G401.6 (cell line): Measurements from ENCODE around the gene ATE1.
A peak's percentile ranks its signal among the peaks of the same experiment; 100 is the strongest.
"Not testable (repeated sequence)": the region's sequence is repeated elsewhere in the genome, so short reads cannot be mapped to it uniquely, and the experiment has no call there.

Source experiments
- FAIRE-seq: peaks from 2 replicates; lab custom pipeline; 2012; peaks lifted over from hg19 to GRCh38; lab: Jason Lieb, UNC

ATE1 gene

GRCh38 chr10:121828045-121828444 is 99.8 kb downstream of the ATE1 start:
- FAIRE-seq, result no peak

GRCh38 chr10:121826773-121827172 is 101.1 kb downstream of the ATE1 start:
- not testable (repeated sequence) for FAIRE-seq

GRCh38 chr10:121823993-121824463 is 103.8 kb downstream of the ATE1 start:
- peak; percentile 96 for FAIRE-seq

- no peak for FAIRE-seq
Measured at GRCh38 chr10:121822724-121823123, 105.1 kb downstream of the ATE1 start.

GRCh38 chr10:121822180-121822579 is 105.7 kb downstream of the ATE1 start:
- no peak for FAIRE-seq

DNA sequence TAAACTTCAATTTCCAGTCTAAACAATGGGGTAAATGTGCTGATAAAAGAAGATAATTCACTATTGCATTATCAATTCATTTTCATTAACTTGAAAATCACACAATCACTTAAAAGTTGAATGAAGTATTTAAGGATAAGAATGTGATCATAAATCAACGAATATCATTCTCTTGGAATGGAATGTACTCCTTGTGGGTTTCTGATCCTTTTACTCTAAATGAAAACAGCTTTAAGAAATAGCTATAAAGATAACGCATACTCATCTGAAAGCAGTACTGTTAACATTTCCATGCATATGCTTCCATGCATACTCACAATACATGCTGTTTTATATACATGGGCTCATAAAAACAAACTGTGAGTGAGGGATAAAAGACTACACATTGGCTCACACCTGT is 108.8 kb downstream of the ATE1 start:
- no peak for FAIRE-seq

DNA sequence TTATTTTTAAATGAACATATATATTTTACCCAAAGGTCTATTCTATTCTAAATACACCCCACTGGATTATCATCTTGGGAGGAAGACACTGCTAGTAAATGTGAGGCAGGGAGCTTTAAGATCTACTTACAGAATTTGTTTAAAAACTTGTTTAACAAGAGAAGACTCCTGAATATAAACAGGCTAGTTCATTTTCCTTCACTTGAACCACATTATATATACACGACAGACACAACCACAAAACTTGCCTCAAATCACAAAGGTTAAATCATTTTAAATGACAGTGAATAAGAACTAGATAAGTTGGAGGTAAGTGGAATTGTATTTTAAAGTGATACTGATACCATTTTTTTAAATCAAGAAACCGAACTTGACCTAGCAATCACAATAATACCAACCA is 109.2 kb downstream of the ATE1 start:
- FAIRE-seq, result peak; percentile 46

GRCh38 chr10:121816197-121816596 is 111.6 kb downstream of the ATE1 start:
- no peak for FAIRE-seq

GRCh38 chr10:121813857-121814256 is 114.0 kb downstream of the ATE1 start:
- FAIRE-seq, result no peak

- no peak for FAIRE-seq
Measured at GRCh38 chr10:121813211-121813815, 114.5 kb downstream of the ATE1 start.

DNA sequence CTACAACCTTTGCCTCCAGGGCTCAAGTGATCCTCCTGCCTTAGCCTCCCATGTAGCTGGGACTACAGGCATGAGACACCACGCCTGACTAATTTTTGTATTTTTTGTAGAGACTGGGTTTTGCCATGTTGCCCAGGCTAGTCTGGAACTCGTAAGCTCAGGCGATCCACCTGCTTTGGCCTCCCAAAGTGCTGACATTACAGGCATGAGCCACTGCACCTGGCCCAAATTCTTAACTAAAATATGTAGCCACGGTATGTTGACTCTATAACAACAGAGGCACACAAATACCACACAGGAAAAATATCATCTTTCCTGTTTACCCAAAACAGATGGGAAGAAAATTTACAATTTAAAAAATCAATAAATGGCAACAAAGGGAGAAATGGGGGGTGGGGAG is 115.8 kb downstream of the ATE1 start:
- FAIRE-seq, result no peak

DNA sequence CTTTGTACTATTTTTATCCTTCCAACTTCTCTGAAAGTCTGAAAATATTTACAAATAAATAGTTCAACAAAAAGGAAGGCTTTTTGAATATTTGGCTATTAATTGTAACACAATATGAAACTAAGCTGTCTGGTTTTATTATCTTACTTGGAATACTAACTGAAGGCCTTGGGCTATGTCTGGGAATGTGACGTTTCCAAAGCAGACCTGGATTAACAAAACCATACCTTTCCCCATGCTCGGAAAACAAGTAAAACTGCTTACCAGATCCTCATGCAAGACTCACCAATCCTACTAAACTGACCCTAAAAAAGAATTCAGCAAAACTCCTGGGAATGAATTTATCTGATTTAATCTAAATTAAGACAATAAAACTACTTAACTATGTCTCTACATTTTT is 116.4 kb downstream of the ATE1 start:
- no peak for FAIRE-seq

DNA sequence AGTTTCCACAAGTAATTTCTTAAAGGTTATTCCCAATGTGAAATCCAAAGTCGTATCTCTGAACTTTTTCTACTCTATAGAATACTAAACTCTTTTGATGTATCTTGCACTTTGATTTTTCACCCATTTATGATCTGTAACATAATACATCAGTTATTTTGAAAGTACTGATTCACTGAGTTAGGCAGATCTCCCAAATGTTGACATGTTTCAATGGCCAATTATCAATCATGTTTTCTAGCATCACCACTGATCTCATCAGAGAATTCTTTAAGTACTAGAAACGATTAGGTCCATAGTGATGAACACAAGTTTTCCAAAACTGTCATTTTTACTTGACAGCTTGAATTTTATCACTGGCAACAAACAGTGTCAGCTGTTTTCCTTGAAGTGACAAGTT is 119.0 kb downstream of the ATE1 start:
- no peak for FAIRE-seq

DNA sequence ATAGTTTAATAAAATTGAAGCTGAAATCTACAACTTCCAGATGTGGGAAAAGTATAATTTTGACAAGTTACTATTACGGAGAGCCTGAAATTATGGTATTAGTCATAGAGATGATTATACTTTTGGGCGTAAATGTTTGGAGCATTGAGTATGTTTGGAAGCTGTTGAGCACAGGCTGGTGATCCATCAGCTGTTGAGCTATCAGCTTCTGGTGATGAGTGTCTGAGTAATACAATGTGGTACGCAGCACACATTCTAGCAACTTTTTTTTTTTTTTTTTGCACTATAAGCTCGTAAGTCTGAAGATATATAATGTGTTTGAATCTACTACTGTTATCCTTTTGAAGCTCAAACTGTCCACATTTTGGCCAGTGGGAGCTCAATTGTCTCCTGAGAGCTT is 123.4 kb downstream of the ATE1 start:
- no peak for FAIRE-seq

- FAIRE-seq, result no peak
Measured at GRCh38 chr10:121803611-121804010, 124.2 kb downstream of the ATE1 start.

DNA sequence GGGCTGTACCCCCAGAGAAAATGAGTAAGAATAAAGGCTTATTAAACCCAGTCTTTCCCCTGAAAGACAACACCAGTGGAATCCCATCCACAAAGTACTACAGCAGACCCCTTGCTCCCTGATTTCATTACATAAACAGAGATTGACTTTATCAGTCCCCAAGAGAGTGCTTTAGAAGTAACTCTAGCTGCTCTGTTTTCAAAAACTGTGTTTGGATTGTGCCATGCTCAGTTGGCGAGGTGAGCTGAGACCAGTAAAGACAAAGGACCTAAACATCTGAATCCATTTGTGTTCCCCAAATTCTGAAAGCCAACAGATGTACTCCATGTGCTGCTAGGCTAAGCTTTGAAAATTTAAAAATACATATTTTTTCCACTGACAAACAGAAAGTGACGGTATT is 127.0 kb downstream of the ATE1 start:
- FAIRE-seq, result no peak

DNA sequence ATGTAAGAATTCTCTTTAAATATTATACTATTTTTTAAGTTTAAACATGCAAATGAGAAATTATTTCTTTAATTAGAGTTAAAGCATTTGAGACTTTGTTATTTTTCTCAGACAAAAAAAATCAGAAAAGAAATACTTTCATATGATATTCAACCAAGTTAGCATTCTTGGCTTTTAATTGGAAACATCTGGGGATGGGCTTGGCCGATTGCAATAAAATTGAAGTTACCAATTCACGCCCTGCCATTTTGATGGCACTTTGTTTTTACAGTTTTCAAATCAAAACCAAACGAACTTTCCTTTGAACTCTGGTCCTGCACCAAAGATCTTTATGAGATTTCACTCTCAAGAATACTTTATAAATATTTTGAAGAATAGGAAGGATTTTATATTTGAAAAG is 127.7 kb downstream of the ATE1 start:
- FAIRE-seq, result no peak

GRCh38 chr10:121797490-121797889 is 130.3 kb downstream of the ATE1 start:
- no peak for FAIRE-seq

GRCh38 chr10:121796342-121796741 is 131.5 kb downstream of the ATE1 start:
- FAIRE-seq, result no peak

DNA sequence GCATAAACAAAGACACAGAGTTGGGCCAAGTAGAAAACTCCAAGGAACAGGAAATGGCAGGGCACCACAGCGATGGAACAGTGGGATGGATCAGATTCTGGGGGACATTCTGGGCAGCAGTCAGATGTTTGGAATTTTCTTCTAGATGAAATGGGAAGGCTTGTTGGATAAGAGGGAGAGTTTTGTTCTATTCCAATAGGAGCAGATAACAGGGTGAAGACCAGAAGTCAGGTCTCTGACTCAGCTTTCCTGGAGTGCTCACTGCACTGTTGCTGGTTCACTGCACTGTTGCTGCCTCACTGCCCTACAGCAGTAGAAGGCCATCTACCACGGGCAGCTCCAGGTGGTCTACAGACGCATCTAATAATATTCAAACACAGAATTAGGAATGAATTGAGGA is 135.6 kb downstream of the ATE1 start:
- no peak for FAIRE-seq

DNA sequence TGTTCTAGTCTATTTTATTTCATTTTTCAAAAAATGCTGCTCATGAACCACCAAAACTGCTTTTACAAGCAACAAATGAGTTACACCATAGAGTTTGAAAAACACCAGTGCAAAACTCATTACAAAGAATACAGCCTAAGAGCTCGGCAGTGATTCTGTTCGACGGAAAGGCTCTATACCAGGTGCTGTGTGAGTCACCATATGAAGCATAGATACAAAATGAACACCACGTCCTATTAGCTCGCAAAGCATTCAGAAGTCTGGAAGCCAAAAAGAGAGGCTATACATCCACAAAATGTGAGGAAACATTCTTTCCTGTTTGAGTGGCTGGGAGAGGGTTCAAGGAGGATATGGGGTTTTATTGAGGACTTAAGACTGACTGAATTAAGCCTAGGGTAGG is 136.1 kb downstream of the ATE1 start:
- FAIRE-seq, result peak; percentile 92

DNA sequence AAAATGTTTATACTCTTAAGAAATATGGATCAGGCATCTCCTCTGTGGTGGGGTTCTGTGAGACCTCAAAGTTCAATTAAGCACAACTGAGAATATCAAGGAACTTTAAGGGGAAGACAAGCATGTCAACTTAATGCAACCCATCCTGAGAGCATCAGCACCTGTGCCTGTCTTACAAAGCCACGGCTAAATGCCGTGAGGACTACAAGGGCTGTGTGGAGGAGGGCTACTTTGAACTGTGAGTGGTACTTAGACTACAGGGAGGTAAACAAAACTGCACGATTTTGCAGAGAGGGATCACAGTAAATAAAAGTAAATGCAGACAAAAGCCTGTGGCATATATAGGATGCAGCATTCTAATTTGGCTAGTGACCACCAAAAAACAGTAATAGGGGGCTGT is 139.1 kb downstream of the ATE1 start:
- no peak for FAIRE-seq

- no peak for FAIRE-seq
Measured at GRCh38 chr10:121788115-121788514, 139.7 kb downstream of the ATE1 start.

DNA sequence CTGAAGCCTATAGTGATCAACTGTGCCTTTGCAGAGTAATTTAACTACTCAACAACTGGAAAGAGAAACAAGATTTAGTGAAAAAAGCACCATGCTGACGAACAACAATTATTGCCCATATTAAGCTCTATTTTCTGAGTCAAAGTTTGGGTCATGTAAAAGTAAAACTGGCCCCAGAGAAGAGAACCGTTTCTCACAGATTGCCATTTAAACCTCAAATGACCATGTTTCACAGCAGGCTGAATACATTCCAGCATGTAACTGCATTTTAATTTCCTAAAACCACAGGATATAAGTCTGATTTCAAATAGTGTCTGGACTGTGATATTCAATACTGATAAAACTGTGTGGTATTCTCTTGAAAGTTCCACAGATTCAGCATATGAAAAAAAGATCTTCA is 140.7 kb downstream of the ATE1 start:
- FAIRE-seq, result peak; percentile 96
